Upper lobe of right lung (tissue), 1 donor: ENCODE measurements around the gene TEX101. TPM values are rescaled to one million over a fixed set of nuclear protein-coding genes. Genes with fewer than 3 reads are reported as not detected.

ENCODE experiments used
- ATAC-seq: fragments of 200-7000 bp; cut with Tn5 transposase; one replicate; pipeline ENCODE4 v1.9.1; 2020; ENCODE audit warnings: mild to moderate bottlenecking, moderate library complexity
- DNase-seq: peaks from one replicate; pipeline ENCODE4 v3.0.0-alpha.2; 2020
- H3K27ac ChIP-seq: fragments of 200-600 bp; one replicate; pipeline ENCODE4 v1.8.0; 2022
- H3K27me3 ChIP-seq: fragments of 200-600 bp; one replicate; pipeline ENCODE4 v1.8.0; 2022; ENCODE audit warnings: mild to moderate bottlenecking
- H3K36me3 ChIP-seq: fragments of 200-600 bp; one replicate; pipeline ENCODE4 v1.8.0; 2022
- H3K4me1 ChIP-seq: fragments of 200-600 bp; one replicate; pipeline ENCODE4 v1.8.0; 2022
- H3K4me3 ChIP-seq: fragments of 200-600 bp; one replicate; pipeline ENCODE4 v1.8.0; 2022; ENCODE audit warnings: mild to moderate bottlenecking
- H3K9me3 ChIP-seq: fragments of 200-600 bp; one replicate; pipeline ENCODE4 v1.8.0; 2022
- CTCF ChIP-seq: fragments of 200-600 bp; IDR thresholded peaks from one replicate; pipeline ENCODE4 v1.8.0; 2022; ENCODE audit warnings: antibody characterized with exemption
- intact Hi-C: fragments of 100-400 bp; cut with DNase I; formaldehyde crosslinking; loops from one replicate; pipeline ENCODE4 v1.11.0; 2022
- total RNA-seq: library from RNA; stranded (reverse); fragmentation: NEBNext Ultra II Directional; extraction: Animal tissue kit (Norgen Biotek cat#: 25700); gene quantifications from one replicate; pipeline ENCODE4 v1.2.1, GENCODE V29; 2021
- donor health status: DM: no; HTN: yes; CAD: no; lungs with severe emphysema.

TEX101 gene
- total RNA-seq, 1 donor from 2014 or later: not detected

- Histone ChIP-seq H3K27ac (no peak overlapping the region), H3K4me3 (no peak overlapping the region), H3K9me3 (no peaks in the 10 kb centered on the region), H3K36me3 (no peaks in the 10 kb centered on the region), H3K4me1 (no peaks in the 10 kb centered on the region), H3K27me3 (peaks cover 12% of the 10 kb centered on the region)
- intact Hi-C loops: no loop called here
- no peak for DNase-seq
- no peak for TF ChIP-seq CTCF
- no peak for ATAC-seq
Measured at GRCh38 chr19:43395561-43395960, 19.1 kb upstream of the TEX101 start.

GRCh38 chr19:43406297-43406696, 8.4 kb upstream of the TEX101 start:
- no peak for ATAC-seq
- H3K4me1 ChIP-seq: no peaks in the 10 kb centered on the region
- H3K36me3 ChIP-seq: no peaks in the 10 kb centered on the region
- no peaks in the 10 kb centered on the region for H3K27me3 ChIP-seq
- intact Hi-C loops: no loop called here
- no peak overlapping the region for H3K27ac ChIP-seq
- DNase-seq: no peak
- TF ChIP-seq CTCF: no peak
- H3K4me3 ChIP-seq: no peak overlapping the region
- H3K9me3 ChIP-seq: no peaks in the 10 kb centered on the region

GRCh38 chr19:43407416-43408005, 7.2 kb upstream of the TEX101 start:
- Histone ChIP-seq H3K27me3 (no peaks in the 10 kb centered on the region), H3K4me3 (no peak overlapping the region), H3K4me1 (no peaks in the 10 kb centered on the region), H3K27ac (no peak overlapping the region), H3K36me3 (no peaks in the 10 kb centered on the region), H3K9me3 (no peaks in the 10 kb centered on the region)
- ATAC-seq: no peak
- TF ChIP-seq CTCF: no peak
- DNase-seq: no peak
- intact Hi-C loops: no loop called here

- Histone ChIP-seq H3K9me3 (no peaks in the 10 kb centered on the region), H3K36me3 (no peaks in the 10 kb centered on the region), H3K4me1 (no peaks in the 10 kb centered on the region), H3K4me3 (no peak overlapping the region), H3K27ac (no peak overlapping the region), H3K27me3 (no peaks in the 10 kb centered on the region)
- DNase-seq: no peak
- intact Hi-C loops: no loop called here
- no peak for ATAC-seq
- no peak for TF ChIP-seq CTCF
Measured at GRCh38 chr19:43408043-43408442, 6.6 kb upstream of the TEX101 start.

GRCh38 chr19:43409415-43409814, 5.3 kb upstream of the TEX101 start:
- DNase-seq: no peak
- Histone ChIP-seq H3K27ac (no peak overlapping the region), H3K4me1 (no peaks in the 10 kb centered on the region), H3K36me3 (no peaks in the 10 kb centered on the region), H3K27me3 (no peaks in the 10 kb centered on the region), H3K9me3 (no peaks in the 10 kb centered on the region), H3K4me3 (no peak overlapping the region)
- intact Hi-C loops: no loop called here
- no peak for TF ChIP-seq CTCF
- ATAC-seq: no peak

- no peaks in the 10 kb centered on the region for H3K36me3 ChIP-seq
- intact Hi-C loops: no loop called here
- H3K27ac ChIP-seq: no peak overlapping the region
- no peak for DNase-seq
- no peak overlapping the region for H3K4me3 ChIP-seq
- no peaks in the 10 kb centered on the region for H3K4me1 ChIP-seq
- TF ChIP-seq CTCF: no peak
- no peaks in the 10 kb centered on the region for H3K27me3 ChIP-seq
- no peak for ATAC-seq
- no peaks in the 10 kb centered on the region for H3K9me3 ChIP-seq
Measured at GRCh38 chr19:43412441-43412840, 2.2 kb upstream of the TEX101 start.
